Smooth muscle cell of trachea (primary cell): ENCODE results near the gene SPNS3. TPM values are rescaled to one million over a fixed set of nuclear protein-coding genes. Genes with fewer than 3 reads are reported as not detected.

Experiments used
- total RNA-seq: library from RNA; depleted of rRNA; stranded (reverse); fragments of >200 nt; gene quantifications from 2 replicates; pipeline ENCODE4 v1.2.1, GENCODE V29; 2014

The SPNS3 gene
- total RNA-seq: not detected in 2 replicates

DNA sequence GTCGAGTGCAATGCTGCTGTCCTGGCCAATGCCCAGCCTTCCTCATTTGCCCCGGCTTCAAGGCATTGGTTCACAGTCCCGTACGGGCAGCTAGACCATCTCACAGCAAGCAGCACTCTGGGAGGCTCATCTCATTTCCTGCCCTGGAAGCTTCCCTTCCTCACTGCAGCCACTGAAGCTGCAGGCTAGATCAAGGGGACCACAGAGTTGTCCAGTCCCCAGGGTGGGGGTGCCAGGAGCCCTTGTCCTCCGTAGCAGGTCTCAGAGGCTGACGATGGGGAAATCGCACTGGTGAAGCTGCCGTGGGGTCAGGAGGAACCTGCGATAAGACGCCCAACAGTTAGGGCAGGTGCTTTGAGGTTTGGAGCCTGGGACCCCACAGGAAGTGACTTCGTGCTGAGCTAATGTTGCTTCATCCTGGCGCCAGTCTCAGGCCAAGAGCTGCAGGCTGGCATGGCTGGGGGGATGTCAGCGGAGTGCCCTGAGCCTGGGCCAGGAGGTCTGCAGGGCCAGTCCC is at the start of gene SPNS3:
SPNS3 (plus strand) TSS at position 426 of the 517 bp plus-strand sequence; CDS start at position 454, 28 bp downstream.

DNA sequence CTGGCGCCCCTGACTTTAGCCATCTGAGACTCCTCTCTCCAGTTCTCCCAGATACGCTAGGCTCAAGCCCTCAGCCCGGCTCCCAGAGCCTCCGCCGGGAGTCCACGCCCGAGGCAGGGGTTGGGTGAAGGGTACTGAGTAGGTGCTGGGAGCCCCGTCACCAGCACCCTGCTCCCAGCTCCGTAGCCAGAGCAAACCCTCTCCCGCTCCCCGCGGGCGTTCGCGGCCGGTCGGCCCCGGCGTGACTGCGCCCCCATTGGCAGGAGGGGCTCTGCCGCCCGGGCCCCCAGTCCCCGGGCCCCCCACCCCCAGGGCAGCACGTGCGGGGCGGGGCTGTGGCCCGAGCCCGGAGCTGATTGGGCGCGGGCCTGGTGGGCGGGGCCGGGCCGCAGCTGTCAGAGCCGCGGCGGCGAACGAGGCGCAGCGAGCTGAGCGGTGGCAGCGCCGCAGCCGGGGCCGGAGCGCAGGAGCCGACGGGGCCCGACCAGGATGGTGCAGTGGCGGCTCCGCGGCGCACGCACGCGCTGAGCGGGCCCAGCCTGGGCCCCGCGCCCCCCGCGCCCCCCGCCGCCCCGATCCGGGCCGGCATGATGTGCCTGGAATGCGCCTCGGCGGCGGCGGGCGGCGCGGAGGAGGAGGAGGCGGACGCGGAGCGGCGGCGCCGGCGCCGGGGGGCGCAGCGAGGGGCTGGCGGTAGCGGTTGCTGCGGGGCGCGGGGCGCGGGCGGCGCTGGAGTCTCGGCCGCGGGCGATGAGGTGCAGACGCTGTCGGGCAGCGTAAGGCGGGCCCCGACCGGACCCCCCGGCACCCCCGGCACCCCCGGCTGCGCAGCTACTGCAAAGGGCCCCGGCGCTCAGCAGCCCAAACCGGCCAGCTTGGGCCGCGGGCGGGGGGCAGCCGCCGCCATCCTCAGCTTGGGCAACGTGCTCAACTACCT is 65.0 kb downstream of the SPNS3 start, which contains the start of gene SPNS2:
SPNS2 (plus strand) TSS at position 421 of the 937 bp plus-strand sequence; CDS start at position 588, 167 bp downstream.

Other genes starting within 250 kb of the SPNS3 start
- 49.7 and 60.5 TPM in 2 replicates for gene ANKFY1, start 170.0 kb upstream of the SPNS3 start, total RNA-seq
- gene UBE2G1, start 67.3 kb upstream of the SPNS3 start, total RNA-seq: 29.1 and 33.6 TPM in 2 replicates
- gene SPNS2, start 64.9 kb downstream of the SPNS3 start, total RNA-seq: 0.17 and 1.0 TPM in 2 replicates
- 41.3 and 61.7 TPM in 2 replicates for gene MYBBP1A, start 121.4 kb downstream of the SPNS3 start, total RNA-seq
- gene GGT6, start 126.6 kb downstream of the SPNS3 start, total RNA-seq: not detected in 2 replicates
- gene SMTNL2, start 150.6 kb downstream of the SPNS3 start, total RNA-seq: 0.15 and 1.2 TPM in 2 replicates
- not detected in 2 replicates for gene ALOX15, start 207.7 kb downstream of the SPNS3 start, total RNA-seq